HG03571 (cell line): ENCODE measurements around the gene SYT14.
"Not testable (repeated sequence)": the region's sequence is repeated elsewhere in the genome, so short reads cannot be mapped to it uniquely, and the experiment has no call there.

Experiments used
- ATAC-seq: cut with Tn5 transposase; IDR thresholded peaks from one replicate; pipeline ENCODE4 v1.9.1; 2021; ENCODE audit not compliant: unreplicated experiment

Gene SYT14

DNA sequence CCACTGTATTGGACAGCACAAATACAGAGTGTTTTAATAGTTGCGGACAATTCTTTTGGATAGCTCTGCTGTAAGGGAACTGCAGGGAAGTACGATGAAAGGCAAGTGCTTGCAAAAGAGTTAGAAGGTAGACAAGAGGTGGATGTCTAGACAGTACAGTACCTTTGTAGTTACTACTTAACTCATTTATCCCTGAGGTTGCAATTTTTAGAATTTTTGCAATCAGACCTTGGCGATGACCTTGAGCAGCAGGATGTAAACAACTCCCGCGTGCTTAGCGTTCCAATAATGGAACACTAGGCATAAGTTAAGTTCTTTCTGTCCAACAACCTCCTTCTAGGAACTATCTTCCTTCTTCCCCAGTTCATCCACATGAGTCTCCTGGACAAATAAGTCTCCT lies 1.9 kb upstream of the SYT14 start:
- no peak for ATAC-seq

DNA sequence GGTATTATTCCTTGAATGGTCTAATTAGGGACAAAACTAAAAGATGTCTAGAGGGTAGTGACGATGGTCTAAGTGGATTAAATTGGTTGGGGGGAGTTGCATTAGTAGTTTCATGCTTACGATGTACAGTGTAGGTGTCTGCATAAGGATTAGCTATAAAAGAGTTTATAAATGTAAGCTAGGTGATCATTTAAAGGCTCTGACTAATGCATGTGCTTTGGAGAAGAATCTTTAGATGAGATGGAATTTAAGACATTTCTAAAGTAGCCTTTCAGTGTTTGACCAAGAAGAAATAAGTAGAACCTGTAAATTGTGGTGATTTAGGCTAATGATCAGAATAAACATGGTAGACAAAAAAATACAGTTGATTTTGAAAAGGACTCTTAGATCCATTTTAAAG lies 7.4 kb downstream of the SYT14 start:
- ATAC-seq, result no peak

DNA sequence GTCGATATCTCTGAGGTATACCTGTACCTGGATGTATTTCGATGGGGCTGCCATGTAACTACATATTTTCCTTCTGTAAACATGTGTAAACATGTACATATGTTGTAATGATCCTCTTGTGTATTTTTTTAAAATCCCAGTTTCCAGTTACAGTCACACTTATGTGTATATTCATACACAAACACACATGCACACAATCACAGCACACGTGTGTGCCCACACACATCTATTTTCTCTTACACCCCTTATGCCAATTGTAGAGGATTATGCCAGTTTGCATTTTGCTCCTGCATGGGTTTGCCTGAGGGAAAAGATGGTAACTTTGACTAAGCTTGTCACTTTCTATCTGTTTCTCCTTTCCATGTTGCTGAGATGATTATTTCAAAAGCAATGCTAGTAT lies 10.1 kb downstream of the SYT14 start:
- no peak for ATAC-seq

DNA sequence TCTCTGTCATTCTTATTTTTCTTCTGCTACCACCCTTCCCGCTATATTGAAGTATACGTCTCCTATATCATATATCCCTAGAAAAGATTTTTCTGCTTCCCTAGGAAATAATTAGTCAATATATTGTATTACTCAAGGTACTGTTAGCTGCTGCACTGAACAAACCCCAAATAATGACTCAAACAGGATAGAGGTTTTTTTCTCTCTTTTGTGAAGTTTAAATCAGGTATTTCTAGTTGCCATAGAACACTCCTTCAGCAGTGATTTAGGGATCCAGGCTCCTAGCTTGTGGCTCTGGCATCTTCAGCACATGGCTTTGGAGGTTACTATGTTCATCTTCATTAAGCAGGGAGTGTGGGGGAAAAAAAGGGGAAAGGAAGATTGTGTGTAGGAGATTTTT lies 18.1 kb downstream of the SYT14 start:
- ATAC-seq, result no peak

DNA sequence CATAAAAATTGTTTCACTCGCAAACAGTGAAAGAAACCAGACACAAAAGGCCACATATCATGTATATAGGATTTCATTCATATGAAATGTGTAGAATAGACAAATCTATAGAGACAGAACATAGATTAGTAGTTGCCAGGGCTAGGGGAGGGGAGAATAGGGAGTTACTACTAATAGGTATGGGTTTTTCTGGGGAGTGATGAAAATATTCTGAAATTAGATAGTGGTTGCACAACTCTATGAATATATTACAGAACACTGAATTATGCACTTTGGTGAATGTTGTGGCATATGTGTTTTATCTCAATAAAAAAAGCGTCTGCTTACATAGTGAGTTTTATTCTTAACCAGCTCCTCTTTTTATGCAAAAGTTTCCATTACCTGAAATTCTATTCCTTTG lies 21.6 kb downstream of the SYT14 start:
- no peak for ATAC-seq

DNA sequence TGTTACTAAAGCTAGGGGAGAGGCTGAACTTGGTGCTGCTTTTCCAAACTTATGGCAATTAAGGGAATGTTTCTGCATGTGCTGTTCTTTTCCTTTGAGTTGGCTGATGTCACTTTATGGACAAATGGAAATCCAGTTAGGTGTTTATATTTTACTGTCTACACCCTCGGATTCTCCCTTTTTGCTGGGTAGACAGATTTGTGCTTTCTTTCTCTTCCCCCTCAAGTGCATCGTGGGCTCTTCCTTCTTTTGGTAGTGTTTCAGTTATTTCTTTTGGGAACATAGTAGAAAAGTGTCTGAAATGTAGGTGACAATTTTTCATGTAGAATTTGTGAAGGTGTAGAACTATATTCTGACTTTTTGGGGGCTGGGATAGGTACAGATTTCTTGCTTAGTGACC lies 22.9 kb downstream of the SYT14 start:
- ATAC-seq, result no peak

DNA sequence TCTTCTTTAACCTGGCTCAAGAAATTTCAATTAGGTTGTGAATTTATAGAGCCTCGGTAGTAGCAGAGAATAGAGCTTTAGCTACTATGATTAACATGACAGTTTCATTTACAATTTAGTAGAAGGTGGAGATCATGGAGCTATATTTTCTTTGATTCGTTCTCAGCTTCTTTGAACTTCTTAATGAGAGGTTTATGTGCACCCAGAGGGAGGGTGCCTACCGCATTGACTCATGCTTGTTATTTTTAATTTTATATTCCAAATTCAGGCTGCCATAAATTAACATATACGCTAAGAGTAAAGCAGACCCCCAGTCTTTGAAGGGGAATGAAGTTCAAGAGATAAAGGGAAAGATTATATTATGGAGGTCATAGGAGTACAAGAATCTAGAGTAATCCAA lies 24.4 kb downstream of the SYT14 start:
- no peak for ATAC-seq

DNA sequence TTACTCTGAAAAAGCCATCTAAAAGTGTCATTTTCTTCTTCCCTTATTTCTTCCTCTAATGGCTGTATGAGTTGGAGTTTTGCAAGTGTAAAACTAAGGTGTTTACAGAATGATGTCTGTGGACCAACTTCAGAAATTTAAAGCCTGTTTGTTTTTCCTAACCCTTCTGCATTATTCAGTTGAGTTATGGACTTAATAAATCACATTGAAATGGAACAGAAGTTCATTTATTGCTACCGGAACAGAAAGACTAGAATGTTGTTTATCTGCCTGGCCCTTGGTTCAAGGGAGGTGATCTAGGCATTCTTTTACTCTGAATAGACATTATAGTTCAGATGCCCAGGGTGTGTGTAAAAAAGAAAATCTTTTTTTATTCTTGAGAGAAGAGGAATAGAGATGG lies 24.8 kb downstream of the SYT14 start:
- ATAC-seq, result no peak

DNA sequence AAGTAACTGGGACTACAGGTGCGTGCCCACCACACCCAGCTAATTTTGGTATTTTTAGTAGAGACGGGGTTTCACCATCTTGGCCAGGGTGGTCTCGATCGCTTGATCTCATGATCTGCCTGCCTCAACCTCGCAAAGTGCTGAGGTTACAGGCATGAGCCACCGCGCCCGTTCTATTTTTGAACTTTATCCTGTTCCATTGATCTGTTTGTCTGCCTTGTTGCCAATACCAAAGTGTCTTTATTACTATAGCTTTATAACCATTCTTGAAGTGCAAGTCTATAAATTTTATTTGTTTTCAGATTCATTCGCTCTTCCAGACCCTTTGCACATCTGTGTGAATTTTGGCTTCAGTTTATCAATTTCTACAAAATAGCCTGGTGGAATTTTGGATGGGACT lies 28.0 kb downstream of the SYT14 start:
- no peak for ATAC-seq

DNA sequence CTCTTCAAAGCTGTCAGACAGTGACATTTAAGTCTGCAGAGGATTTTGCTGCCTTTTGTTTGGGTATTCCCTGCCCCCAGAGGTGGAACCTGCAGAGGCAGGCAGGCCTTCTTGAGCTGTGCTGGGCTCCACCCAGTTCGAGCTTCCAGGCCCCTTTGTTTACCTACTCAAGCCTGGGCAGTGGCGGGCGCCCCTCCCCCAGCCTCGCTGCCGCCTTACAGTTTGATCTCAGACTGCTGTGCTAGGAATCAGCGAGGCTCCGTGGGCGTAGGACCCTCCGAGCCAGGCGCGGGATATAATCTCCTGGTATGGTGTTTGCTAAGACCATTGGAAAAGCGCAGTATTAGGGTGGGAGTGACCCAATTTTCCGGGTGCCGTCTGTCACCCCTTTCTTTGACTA lies 40.7 kb downstream of the SYT14 start:
- not testable (repeated sequence) for ATAC-seq

DNA sequence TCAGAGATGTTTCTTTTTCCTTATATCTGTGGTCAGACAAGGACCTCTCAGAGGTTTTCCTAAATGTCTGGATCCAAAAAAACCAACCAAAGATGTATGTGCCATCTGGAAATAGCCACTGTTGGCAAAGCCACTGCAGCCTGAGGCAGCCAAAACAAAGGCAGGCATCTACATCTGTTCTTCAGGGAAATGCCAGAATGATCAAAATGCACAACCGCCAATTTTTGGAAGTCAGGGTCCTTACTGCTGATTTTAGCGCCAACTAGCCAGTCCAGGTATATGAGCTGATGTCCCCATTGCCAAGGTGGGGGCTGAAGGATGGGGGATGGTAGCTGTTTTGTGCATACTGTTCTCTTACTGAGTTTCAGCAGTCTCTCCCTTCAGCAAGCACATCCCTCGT lies 45.9 kb downstream of the SYT14 start:
- ATAC-seq, result no peak

DNA sequence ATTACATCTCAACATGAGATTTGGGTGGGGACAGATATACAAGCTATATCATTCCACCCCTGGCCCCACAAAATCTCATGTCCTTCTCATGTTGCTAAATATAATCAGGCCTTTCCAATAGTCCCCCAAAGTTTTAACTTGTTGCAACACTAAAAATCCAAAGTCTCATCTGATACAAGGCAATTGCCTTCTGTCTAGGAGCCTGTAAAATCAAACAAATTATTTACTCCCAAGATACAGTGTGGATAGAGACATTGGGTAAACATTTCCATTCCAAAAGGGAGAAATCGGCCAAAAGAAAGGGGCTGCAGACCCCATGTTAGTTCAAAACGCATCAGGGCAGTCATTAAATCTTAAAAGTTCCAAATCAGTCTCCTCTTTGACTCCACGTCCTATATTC lies 47.0 kb downstream of the SYT14 start:
- no peak for ATAC-seq

DNA sequence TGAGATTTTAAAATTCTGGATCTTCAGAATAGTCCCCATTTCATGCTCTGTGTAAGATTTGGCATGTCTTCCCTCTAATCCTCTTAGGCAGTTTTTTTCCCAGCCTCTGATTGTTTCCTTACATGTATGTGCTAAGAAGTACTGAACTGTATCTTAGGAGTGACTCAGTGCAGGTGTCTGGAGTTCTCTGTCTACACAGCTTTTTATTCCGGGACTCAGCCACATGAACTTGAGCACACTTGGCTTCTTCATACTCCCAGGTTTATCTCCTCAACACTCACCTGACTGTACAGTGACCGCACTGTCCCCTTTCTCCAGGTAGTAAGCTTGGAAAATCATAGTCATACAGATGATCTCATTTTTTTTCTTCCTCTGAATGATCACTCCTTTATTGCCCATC lies 50.7 kb downstream of the SYT14 start:
- no peak for ATAC-seq

DNA sequence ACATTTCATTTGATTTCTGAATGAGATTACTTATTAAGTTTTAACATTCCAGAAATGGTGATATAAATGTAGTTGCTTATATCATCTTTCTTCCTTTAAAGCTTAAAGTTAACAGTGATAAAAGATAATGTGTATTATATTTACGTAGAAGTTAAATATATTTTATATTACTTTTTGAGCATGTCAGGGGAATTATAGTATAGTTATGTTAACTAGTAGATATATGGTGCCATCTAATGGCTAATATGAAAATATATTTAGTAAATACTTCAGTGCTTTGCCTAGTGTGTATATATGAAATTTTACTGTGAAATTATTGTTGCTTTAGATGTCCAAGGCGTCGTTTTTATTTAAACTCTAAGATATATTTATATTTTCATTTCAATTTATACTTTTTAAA lies 51.5 kb downstream of the SYT14 start:
- ATAC-seq, result no peak

DNA sequence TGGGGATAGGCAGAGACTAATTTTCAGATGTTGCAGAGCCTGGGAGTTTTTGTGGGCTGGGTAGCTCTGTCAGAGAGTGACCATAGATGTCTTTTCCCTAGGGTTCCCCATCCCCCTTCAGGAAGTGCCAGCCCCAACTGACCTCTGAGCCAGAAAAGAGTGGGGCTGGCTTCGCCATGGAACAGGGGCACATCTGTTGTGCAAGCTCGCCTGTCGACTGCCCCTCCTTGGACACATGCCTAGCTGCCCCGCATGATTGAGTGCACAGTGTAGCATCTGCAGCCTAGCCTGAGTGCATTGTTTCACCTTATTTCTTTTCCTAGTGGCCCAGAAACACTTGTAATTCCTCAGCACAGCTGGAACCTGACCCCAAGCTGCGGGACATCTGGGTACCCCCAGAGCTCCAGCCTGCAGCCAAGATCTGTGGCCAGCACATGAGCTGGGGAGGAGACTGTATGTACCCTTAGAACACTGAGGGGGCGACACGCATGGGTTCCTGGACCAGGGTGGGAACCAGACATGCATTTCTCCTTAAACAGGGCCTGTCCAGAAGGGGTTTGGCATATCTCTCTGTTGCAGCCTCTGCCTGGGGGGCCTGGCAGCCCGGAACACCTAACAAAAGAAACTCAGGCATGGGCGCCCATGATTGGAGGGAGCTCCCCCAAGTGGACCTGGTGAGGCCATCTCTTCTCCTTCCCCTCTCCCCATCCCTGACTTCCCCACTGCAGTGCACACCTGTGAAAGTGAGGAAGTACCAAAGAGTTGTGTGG lies 55.2 kb downstream of the SYT14 start:
- ATAC-seq, result no peak

DNA sequence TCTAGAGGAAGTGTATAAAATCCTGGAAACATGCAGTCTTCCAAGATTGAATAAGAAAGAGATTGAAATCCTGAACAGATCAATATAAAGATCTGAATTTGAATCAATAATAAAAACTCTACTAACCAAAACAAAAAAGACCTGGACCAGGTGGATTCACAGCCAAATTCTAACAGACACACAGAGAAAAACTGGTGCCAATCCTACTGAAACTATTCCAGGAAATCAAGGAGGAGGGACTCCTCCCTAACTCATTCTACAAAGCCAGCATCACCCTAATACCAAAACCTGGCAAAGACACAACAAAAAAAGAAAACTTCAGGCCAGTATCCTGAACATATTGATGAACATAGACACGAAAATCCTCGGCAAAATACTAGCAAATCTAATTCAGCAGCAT lies 58.3 kb downstream of the SYT14 start:
- ATAC-seq, result no peak

DNA sequence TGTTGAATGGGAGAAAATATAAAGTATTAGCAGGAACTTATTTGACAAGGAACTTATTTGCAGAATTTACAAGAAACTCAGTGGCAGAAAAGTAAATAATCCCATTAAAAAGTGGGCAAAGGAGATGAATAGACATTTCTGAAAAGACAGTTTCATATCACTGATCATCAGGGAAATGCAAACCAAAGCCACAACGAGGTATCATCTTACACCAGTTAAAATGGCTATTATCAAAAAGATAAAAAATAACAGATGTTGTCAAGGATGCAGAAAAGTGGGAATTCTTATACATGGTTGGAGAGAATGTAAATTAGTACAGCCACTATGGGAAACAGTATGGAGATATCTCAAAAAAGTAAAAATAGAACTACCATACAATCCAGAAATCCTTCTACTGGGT lies 61.0 kb downstream of the SYT14 start:
- no peak for ATAC-seq

DNA sequence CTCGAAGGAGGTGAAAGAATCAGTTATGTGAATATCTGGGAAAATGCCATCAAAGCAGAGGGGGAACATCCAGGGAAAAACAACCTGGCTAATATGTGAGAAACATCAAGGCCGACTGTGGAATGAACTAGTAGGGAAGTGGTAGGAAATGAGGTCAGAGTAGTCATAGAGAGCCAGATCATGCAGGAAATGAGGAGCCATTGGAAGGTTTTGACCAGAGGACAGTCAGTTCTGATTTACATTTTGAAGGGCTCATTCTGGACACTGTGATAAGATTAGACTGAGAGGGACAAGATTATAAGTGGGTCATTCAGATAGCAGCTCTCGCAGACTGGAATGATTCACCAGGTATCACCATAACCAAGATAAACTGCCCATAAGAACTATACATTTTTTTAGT lies 63.7 kb downstream of the SYT14 start:
- no peak for ATAC-seq

DNA sequence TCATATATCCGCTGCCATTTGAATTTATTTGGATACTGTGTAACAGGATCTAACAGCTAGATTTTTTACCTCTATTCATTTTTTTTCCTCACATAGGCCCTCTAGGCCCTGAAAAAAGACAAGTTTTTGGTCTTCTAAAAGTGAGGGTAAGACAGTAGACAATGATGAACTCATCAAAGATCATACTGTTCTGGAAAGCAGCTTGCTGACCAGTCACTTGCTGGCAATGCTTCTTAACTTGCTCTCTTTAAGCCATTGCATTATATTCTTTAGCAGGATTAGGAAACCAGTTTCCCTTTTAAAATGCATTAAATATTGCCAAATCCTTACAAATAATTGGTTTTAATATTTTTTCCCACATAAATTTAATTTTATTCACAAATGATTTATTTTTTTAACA lies 65.5 kb downstream of the SYT14 start:
- ATAC-seq, result no peak

DNA sequence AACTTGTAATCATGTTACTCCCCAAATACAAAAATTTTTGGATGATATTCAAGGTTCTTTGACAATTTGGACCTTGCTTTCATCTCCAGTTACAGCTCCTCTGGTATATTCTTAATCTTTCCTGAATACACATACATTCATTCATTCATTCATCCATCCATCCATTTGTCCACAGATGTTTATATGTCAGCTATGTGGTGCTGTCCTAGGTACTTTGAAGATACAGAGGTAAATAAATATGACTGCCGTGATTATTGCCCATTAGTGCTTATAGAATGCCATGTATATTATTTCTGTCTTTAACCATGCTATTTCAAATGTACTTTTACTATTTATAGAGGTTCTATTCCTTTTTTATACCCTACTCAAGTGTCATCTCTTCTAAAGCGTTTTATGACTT lies 72.1 kb downstream of the SYT14 start:
- ATAC-seq, result no peak

DNA sequence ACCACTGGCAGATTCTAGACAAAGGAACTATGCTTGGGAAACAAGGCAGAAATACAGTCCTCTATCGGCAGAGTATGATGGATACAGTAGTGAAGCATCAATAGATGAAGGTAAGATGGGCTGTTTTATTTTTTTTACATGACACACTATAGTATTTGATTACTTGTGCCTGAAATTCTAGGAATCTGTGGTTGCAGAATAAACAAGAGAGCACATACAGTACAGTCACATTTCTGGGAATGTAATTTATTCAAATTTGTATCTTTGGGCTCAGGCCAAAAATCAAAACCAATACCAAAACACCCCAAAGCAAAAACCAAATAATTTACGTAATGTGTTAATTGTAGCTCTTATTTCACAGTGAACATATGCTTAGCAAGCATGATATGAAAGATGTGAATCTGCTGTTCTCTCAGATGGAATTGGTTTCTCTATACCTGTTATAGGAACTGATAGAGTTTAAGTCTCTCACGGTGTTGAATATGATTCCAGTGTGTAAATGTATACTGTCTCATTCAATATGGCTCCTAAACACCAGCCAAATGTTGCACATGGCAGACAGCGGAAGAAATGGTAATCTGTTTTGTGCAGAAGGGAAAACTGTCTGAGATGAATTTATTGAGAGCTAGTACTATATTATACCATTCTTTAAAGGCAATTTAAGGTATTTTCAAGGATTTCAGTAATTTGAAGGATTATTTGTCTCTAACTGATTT lies 83.3 kb downstream of the SYT14 start:
- ATAC-seq, result no peak

DNA sequence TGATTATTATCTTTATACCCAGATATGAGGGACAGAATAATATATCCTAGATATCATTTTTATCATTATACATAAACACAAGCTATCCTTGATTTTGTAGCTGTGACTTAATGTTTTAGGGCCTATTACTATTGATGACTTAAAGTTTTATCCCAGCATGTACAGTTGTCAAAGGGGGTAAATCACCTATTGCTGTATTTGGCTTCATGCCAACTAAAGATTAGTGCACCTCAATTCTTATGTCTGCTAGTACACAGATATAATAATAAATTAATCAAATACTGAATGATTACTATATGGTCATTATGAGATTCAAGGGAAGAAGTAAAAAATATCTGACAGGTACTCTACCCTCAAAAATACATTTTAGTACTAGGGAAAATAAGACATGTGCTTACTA lies 84.0 kb downstream of the SYT14 start:
- ATAC-seq, result no peak

DNA sequence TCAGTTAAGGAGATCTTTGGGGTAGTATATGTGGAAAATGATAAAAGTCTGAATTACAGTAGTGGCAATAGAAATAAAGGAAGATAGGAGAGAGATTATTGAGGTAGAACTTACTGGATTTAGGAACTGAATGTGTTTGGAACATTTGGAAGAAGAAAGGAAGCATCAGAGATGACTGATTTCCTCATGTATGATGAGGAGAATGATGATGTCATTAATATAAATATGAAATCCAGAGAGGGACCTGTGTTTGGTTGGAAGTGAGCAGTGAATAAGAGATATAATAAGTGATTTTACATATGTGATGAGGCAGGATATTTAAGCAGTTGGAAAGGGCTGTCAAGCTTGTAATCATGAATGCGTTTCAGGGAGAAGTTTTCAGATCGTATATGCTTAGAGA lies 86.3 kb downstream of the SYT14 start:
- no peak for ATAC-seq
